Suprapubic skin (tissue), 4 donors: ENCODE data around the gene COMMD9.

ENCODE experiments used
- CTCF ChIP-seq, 2 donors: fragments of 200-600 bp in 1 of 2; fragments of 450-650 bp in 1 of 2; sonication (generic) in 1 of 2; IDR thresholded peaks; one replicate each; pipeline ENCODE4 v1.5.1; 2016 to 2019; ENCODE audit warnings: antibody characterized with exemption in 2 of 2, mild to moderate bottlenecking in 1 of 2, moderate library complexity in 1 of 2
- EP300 ChIP-seq: sonication (generic); formaldehyde crosslinking; IDR thresholded peaks from one replicate; pipeline ENCODE4 v1.6.1; 2017; ENCODE audit warnings: antibody characterized with exemption
- POLR2A ChIP-seq, 2 donors: fragments of 450-650 bp; IDR thresholded peaks; one replicate each; pipeline ENCODE4 v1.6.1; 2017; ENCODE audit warnings: antibody characterized with exemption in 2 of 2, mild to moderate bottlenecking in 2 of 2, moderate library complexity in 2 of 2
- POLR2AphosphoS5 ChIP-seq, 3 donors: sonication (generic); formaldehyde crosslinking; IDR thresholded peaks; one replicate each; pipeline ENCODE4 v1.6.1; 2017; ENCODE audit warnings: antibody characterized with exemption in 3 of 3

GRCh38 chr11:36305047-36305446, 15.8 kb upstream of the COMMD9 start:
- TF ChIP-seq CTCF (IDR thresholded peaks at IDR 0.05) (no peak), POLR2A (IDR thresholded peaks at IDR 0.05) (no peak), POLR2AphosphoS5 (IDR thresholded peaks at IDR 0.05) (no peak), EP300 (no peak)
